Mesendoderm (in vitro differentiated cells): ENCODE data around the gene MRPL52.
"Not testable (repeated sequence)": the region's sequence is repeated elsewhere in the genome, so short reads cannot be mapped to it uniquely, and the experiment has no call there.

Experiments used
- DNase-seq: peaks from one replicate; pipeline ENCODE4 v3.0.0; 2013
- H2AK5ac ChIP-seq: 2 replicates; pipeline ENCODE4 v1.6.1; 2013; ENCODE audit warnings: low read length, inconsistent platforms
- H2BK120ac ChIP-seq: 2 replicates; pipeline ENCODE4 v1.6.1; 2013; ENCODE audit warnings: low read depth, mild to moderate bottlenecking, low read length, moderate library complexity, mixed read lengths
- H2BK15ac ChIP-seq: replicated peaks from 2 replicates; pipeline ENCODE4 v1.6.1; 2013; ENCODE audit warnings: low read depth, mild to moderate bottlenecking, moderate library complexity
- H2BK5ac ChIP-seq: 2 replicates; pipeline ENCODE4 v1.6.1; 2013; ENCODE audit warnings: low read length, inconsistent platforms
- H3K18ac ChIP-seq: 2 replicates; pipeline ENCODE4 v1.6.1; 2013; ENCODE audit warnings: mild to moderate bottlenecking, low read length, mixed read lengths
- H3K23ac ChIP-seq: one replicate; pipeline ENCODE4 v1.6.1; 2013; ENCODE audit warnings: low read length
- H3K27ac ChIP-seq: 2 replicates; pipeline ENCODE4 v1.5.1; 2013; ENCODE audit warnings: low read depth, mild to moderate bottlenecking, inconsistent platforms, low read length, moderate library complexity
- H3K27me3 ChIP-seq: 2 replicates; pipeline ENCODE4 v1.6.1; 2013; ENCODE audit warnings: low read length, control low read depth, mild to moderate bottlenecking, inconsistent platforms; ENCODE audit not compliant: insufficient read depth, poor library complexity
- H3K36me3 ChIP-seq: 2 replicates; pipeline ENCODE4 v1.6.1; 2013; ENCODE audit warnings: low read length, inconsistent platforms; ENCODE audit not compliant: control insufficient read depth, insufficient read depth
- H3K4ac ChIP-seq: one replicate; pipeline ENCODE4 v1.6.1; 2013; ENCODE audit warnings: low read depth, mild to moderate bottlenecking, low read length, moderate library complexity
- H3K4me1 ChIP-seq: 2 replicates; pipeline ENCODE4 v1.6.1; 2013; ENCODE audit warnings: low read depth, low read length, inconsistent platforms; ENCODE audit not compliant: control insufficient read depth
- H3K4me2 ChIP-seq: 2 replicates; pipeline ENCODE4 v1.6.1; 2013; ENCODE audit warnings: low read length
- H3K4me3 ChIP-seq: 2 replicates; pipeline ENCODE4 v1.5.1; 2013; ENCODE audit warnings: mild to moderate bottlenecking, low read length
- H3K56ac ChIP-seq: one replicate; pipeline ENCODE4 v1.6.1; 2013; ENCODE audit warnings: low read length
- H3K79me1 ChIP-seq: 2 replicates; pipeline ENCODE4 v1.6.1; 2013; ENCODE audit warnings: low read length, inconsistent platforms
- H3K79me2 ChIP-seq: 2 replicates; pipeline ENCODE4 v1.6.1; 2013; ENCODE audit warnings: mild to moderate bottlenecking, low read length; ENCODE audit not compliant: control insufficient read depth, insufficient read depth
- H3K9ac ChIP-seq: 2 replicates; pipeline ENCODE4 v1.6.1; 2013; ENCODE audit warnings: low read length, inconsistent platforms
- H4K5ac ChIP-seq: one replicate; pipeline ENCODE4 v1.6.1; 2013; ENCODE audit warnings: low read length
- H4K8ac ChIP-seq: one replicate; pipeline ENCODE4 v1.6.1; 2013; ENCODE audit warnings: low read depth, mild to moderate bottlenecking, control low read depth, low read length, moderate library complexity
- WGBS: extraction: QIAGEN DNeasy Blood & Tissue Kit; methylation state at CpG from one replicate; pipeline ENCODE4 v1.1.7; 2013; ENCODE audit warnings: low lambda C conversion rate, missing lambda C conversion rate; ENCODE audit not compliant: insufficient coverage; ENCODE audit errors: extremely low coverage; 5-methylcytosine and 5-hydroxymethylcytosine counted together

MRPL52 gene

DNA sequence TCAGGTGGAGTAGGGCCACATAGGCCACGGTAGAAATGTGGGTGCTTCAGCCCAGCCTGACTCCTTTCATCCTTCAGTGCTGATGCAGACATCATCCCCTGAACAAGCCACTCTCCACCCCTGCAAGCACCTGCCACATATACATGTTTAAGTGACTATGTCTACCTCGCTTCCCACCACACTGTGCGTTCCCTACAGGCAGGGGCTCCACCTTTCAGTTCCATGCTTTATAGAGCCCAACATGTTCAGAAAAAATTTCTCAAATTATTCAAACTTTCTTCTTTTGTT lies 26.1 kb upstream of the MRPL52 start:
- Histone ChIP-seq H3K23ac (no peak overlapping the region), H3K79me2 (no peaks in the 10 kb centered on the region), H2BK5ac (no peak overlapping the region), H4K5ac (no peak overlapping the region), H2AK5ac (no peak overlapping the region), H4K8ac (no peak overlapping the region), H3K4me2 (no peak overlapping the region), H2BK120ac (no peak overlapping the region), H3K36me3 (no peaks in the 10 kb centered on the region), H2BK15ac (no peak overlapping the region), H3K56ac (no peak overlapping the region), H3K4ac (no peak overlapping the region), H3K4me1 (no peaks in the 10 kb centered on the region), H3K9ac (no peak overlapping the region), H3K79me1 (no peaks in the 10 kb centered on the region), H3K27me3 (no peaks in the 10 kb centered on the region), H3K27ac (no peak overlapping the region), H3K18ac (no peak overlapping the region), H3K4me3 (no peak overlapping the region)
- DNase-seq, result no peak
- no CpG with 5 or more reads among the region's 3 CpGs for WGBS

DNA sequence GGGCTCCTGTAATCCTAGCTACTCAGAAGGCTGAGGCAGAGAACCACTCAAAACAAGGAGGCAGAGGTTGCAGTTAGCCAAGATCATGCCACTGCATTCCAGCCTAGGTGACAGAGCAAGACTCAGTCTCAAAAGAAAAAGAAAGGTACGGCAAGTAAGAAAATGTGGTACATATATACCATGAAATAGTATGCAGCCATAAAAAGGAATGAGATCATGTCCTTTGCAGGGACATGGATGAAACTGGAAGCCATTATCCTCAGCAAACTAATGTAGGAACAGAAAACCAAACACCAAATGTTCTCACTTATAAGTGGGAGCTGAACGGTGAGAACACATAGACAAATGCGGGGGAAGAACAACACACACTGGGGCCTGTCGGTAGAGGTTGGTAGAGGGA lies 24.5 kb upstream of the MRPL52 start:
- WGBS, result no CpG with 5 or more reads among the region's 4 CpGs
- H2BK15ac ChIP-seq, H3K9ac ChIP-seq, H4K5ac ChIP-seq, H2BK120ac ChIP-seq, H3K4me3 ChIP-seq, H4K8ac ChIP-seq, H3K4ac ChIP-seq, H3K18ac ChIP-seq, DNase-seq, H3K23ac ChIP-seq, H3K79me2 ChIP-seq, H3K27me3 ChIP-seq, H3K79me1 ChIP-seq, H3K36me3 ChIP-seq, H2BK5ac ChIP-seq, H3K27ac ChIP-seq, H3K4me1 ChIP-seq, H3K56ac ChIP-seq, H2AK5ac ChIP-seq, H3K4me2 ChIP-seq: not testable (repeated sequence)

DNA sequence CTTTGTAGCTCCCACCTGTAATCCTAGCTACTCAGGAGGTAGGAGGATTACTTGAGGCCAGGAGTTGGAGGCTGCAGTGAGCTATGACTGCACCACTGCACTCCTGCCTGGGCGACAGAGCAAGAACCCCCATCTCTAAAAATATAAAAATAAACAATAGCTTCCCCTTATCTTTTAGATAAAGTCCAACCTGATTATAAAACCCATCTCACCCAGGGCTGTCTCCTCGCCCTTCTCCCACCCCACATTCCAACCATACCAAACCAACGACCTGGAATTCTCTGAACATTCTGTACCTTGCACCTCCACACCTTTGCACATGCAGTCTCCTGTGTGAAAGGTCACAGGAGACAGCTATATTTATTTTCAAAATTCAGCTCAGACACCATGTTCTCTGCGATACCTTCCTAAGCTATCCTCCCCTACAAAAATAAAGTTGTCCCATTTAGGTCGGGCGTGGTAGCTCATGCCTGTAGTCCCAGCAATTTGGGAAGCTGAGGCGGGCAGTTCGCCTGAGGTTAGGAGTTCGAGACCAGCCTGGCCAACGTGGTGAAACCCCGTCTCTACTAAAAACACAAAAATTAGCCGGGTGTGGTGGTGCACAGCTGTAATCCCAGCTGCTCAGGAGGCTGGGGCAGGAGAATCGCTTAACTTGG lies 22.1 kb upstream of the MRPL52 start:
- no peak overlapping the region for H3K4me2 ChIP-seq
- H4K5ac ChIP-seq, result no peak overlapping the region
- peak overlapping the region; percentile 62 for H3K4ac ChIP-seq
- no peak overlapping the region for H3K23ac ChIP-seq
- H3K27me3 ChIP-seq, result no peaks in the 10 kb centered on the region
- no peaks in the 10 kb centered on the region for H3K36me3 ChIP-seq
- no peak overlapping the region for H3K9ac ChIP-seq
- H4K8ac ChIP-seq, result no peak overlapping the region
- H3K79me2 ChIP-seq, result no peaks in the 10 kb centered on the region
- DNase-seq, result peak; percentile 67
- no peak overlapping the region for H3K4me3 ChIP-seq
- H3K4me1 ChIP-seq, result no peaks in the 10 kb centered on the region
- H2BK120ac ChIP-seq, result no peak overlapping the region
- no peak overlapping the region for H3K56ac ChIP-seq
- H2BK5ac ChIP-seq, result no peak overlapping the region
- H3K79me1 ChIP-seq, result no peaks in the 10 kb centered on the region
- no peak overlapping the region for H3K27ac ChIP-seq
- peak overlapping the region; percentile 68 for H3K18ac ChIP-seq
- H2BK15ac ChIP-seq, result no peak overlapping the region
- no peak overlapping the region for H2AK5ac ChIP-seq
- no CpG with 5 or more reads among the region's 13 CpGs for WGBS

DNA sequence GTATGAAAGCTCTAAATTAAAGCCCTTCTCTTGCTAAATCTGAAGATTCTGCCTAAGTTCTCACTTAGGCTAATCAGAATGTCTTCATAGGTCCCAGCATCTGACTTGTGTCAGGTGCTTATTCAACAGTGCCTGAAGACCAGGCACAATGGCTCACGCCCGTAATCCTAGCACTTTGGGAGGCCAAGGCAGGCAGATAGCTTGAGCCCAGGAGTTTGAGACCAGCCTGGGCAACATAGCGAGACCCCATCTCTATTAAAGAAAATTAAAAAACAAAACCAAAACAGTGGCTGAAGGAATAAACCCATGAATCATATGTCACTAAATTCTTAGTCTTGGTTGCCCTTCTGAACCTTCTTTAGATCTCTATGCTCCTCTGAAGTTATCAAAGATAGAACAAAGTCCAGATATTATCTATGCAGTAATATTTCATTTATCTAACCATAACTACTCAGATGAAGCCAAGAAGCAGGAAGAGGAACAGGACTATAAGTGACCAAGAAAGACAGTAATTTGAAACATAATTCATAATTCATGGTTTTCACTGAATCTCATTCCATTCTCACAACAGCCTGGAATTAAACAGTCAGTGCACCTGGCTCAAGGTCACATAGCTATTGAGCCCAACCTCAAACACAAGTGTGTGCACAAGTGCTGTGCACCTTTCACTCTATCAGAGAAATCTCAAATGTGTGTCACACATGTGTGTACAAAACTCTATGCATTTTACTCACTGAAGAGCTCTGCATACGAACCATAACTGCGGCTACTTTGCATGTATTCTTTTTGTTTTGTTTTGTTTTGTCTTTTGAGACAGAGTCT lies 21.1 kb upstream of the MRPL52 start:
- DNase-seq, result no peak
- H2BK120ac ChIP-seq, result no peak overlapping the region
- H2BK5ac ChIP-seq, result no peak overlapping the region
- no peaks in the 10 kb centered on the region for H3K79me1 ChIP-seq
- no peak overlapping the region for H2AK5ac ChIP-seq
- no CpG with 5 or more reads among the region's 5 CpGs for WGBS
- no peak overlapping the region for H3K4ac ChIP-seq
- H3K4me2 ChIP-seq, result no peak overlapping the region
- H3K9ac ChIP-seq, result no peak overlapping the region
- no peak overlapping the region for H3K18ac ChIP-seq
- no peak overlapping the region for H3K27ac ChIP-seq
- H3K4me3 ChIP-seq, result no peak overlapping the region
- no peak overlapping the region for H3K23ac ChIP-seq
- H3K56ac ChIP-seq, result no peak overlapping the region
- H4K8ac ChIP-seq, result no peak overlapping the region
- no peaks in the 10 kb centered on the region for H3K36me3 ChIP-seq
- H3K4me1 ChIP-seq, result no peaks in the 10 kb centered on the region
- no peak overlapping the region for H4K5ac ChIP-seq
- no peak overlapping the region for H2BK15ac ChIP-seq
- H3K27me3 ChIP-seq, result no peaks in the 10 kb centered on the region
- H3K79me2 ChIP-seq, result no peaks in the 10 kb centered on the region

- Histone ChIP-seq H2AK5ac (no peak overlapping the region), H3K56ac (no peak overlapping the region), H3K27ac (no peak overlapping the region), H3K4ac (no peak overlapping the region), H3K4me3 (no peak overlapping the region), H3K79me2 (no peaks in the 10 kb centered on the region), H3K9ac (no peak overlapping the region), H2BK15ac (no peak overlapping the region), H4K8ac (no peak overlapping the region), H3K36me3 (no peaks in the 10 kb centered on the region), H3K18ac (no peak overlapping the region), H3K27me3 (no peaks in the 10 kb centered on the region), H2BK120ac (no peak overlapping the region), H3K79me1 (no peaks in the 10 kb centered on the region), H4K5ac (no peak overlapping the region), H3K4me1 (peaks cover 10% of the 10 kb centered on the region), H3K4me2 (no peak overlapping the region), H3K23ac (no peak overlapping the region), H2BK5ac (no peak overlapping the region)
- no CpG with 5 or more reads among the region's 2 CpGs for WGBS
- no peak for DNase-seq
Measured at GRCh38 chr14:22811722-22812121, 18.0 kb upstream of the MRPL52 start.
